BJ (cell line): ENCODE results near the gene MAP3K9. TPM values are rescaled to one million over a fixed set of nuclear protein-coding genes. Genes with fewer than 3 reads are reported as not detected.

ENCODE experiments used
- CTCF ChIA-PET: fragments of 350-600 bp; formaldehyde crosslinking; extraction: SDS; loops from one replicate; lab custom pipeline; 2021; ENCODE audit warnings: antibody characterized with exemption, inconsistent platforms; lab: Yijun Ruan, JAX
- POLR2A ChIA-PET: fragments of 300-600 bp; sonication (Branson Sonifier 250); formaldehyde crosslinking; extraction: SDS; loops from one replicate; lab custom pipeline; 2021; ENCODE audit warnings: antibody characterized with exemption; lab: Charles Lee
- DNase-seq: peaks from one replicate; pipeline ENCODE4 v3.0.0-alpha.2; 2011; ENCODE audit warnings: low read depth
- H3K27me3 ChIP-seq: 2 replicates; pipeline ENCODE4 v1.6.0; 2011; ENCODE audit warnings: low read length; ENCODE audit not compliant: control insufficient read depth, insufficient read depth
- H3K36me3 ChIP-seq: 2 replicates; pipeline ENCODE4 v1.5.1; 2011; ENCODE audit warnings: low read length; ENCODE audit not compliant: control insufficient read depth, insufficient read depth
- H3K4me3 ChIP-seq: 2 replicates; pipeline ENCODE4 v1.5.1; 2011; ENCODE audit warnings: low read depth, mild to moderate bottlenecking, control low read depth, low read length
- polyA plus RNA-seq: library from polyadenylated mRNA; depleted of rRNA; stranded (reverse); fragments of >200 nt; gene quantifications from 2 replicates; pipeline ENCODE4 v1.2.3, GENCODE V29; 2011
- TF ChIP-seq, protein P1 (sequence below): IDR thresholded peaks from 2 replicates; pipeline ENCODE4 v1.5.1; 2011; ENCODE audit warnings: low read depth, mild to moderate bottlenecking, control low read depth, inconsistent platforms, low read length, moderate library complexity; ENCODE audit not compliant: insufficient read depth

MAP3K9 gene
- polyA plus RNA-seq, 1 experiment: 0.45 TPM

- no peak overlapping the region for H3K4me3 ChIP-seq
- CTCF ChIA-PET: no interaction called here
- POLR2A ChIA-PET: no interaction called here
- TF ChIP-seq, protein P1, sequence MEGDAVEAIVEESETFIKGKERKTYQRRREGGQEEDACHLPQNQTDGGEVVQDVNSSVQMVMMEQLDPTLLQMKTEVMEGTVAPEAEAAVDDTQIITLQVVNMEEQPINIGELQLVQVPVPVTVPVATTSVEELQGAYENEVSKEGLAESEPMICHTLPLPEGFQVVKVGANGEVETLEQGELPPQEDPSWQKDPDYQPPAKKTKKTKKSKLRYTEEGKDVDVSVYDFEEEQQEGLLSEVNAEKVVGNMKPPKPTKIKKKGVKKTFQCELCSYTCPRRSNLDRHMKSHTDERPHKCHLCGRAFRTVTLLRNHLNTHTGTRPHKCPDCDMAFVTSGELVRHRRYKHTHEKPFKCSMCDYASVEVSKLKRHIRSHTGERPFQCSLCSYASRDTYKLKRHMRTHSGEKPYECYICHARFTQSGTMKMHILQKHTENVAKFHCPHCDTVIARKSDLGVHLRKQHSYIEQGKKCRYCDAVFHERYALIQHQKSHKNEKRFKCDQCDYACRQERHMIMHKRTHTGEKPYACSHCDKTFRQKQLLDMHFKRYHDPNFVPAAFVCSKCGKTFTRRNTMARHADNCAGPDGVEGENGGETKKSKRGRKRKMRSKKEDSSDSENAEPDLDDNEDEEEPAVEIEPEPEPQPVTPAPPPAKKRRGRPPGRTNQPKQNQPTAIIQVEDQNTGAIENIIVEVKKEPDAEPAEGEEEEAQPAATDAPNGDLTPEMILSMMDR: no peak
- H3K27me3 ChIP-seq: no peaks in the 10 kb centered on the region; the same call in none of the 2 replicates
- no peaks in the 10 kb centered on the region for H3K36me3 ChIP-seq
- DNase-seq: no peak
These were observed 113.3 kb downstream of the MAP3K9 start for GRCh38 chr14:70696026-70696425.

DNA sequence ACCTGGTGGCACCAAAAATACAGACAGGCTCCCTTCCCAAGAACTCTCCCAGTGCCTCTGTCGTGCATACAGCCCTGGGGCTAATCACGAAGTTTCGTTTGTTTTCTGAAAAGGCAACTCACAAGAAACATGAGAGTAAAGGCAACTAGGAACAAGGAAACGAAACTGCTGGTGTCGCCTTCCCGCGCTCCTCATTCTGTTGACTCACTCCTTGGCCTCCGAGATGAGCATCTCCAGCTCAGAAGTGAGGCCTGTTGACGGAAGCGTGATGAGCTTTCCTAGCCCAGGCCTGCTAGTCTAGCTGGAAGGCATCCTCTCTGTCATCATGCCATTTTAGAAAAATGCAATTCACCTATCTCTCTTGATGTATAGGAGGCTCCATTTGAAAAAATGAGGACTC, 117.1 kb downstream of the MAP3K9 start:
- TF ChIP-seq, protein P1: no peak
- Histone ChIP-seq H3K4me3 (no peak overlapping the region), H3K36me3 (no peaks in the 10 kb centered on the region), H3K27me3 (no peaks in the 10 kb centered on the region; the same call in 1 of the 2 replicates)
- ChIA-PET POLR2A (no interaction called here), CTCF (interaction anchor here (0.6 kb wide), 1 partner anchor 68 kb away, joined by 4 read pairs; no protein-coding TSS in a partner anchor)
- no peak for DNase-seq

DNA sequence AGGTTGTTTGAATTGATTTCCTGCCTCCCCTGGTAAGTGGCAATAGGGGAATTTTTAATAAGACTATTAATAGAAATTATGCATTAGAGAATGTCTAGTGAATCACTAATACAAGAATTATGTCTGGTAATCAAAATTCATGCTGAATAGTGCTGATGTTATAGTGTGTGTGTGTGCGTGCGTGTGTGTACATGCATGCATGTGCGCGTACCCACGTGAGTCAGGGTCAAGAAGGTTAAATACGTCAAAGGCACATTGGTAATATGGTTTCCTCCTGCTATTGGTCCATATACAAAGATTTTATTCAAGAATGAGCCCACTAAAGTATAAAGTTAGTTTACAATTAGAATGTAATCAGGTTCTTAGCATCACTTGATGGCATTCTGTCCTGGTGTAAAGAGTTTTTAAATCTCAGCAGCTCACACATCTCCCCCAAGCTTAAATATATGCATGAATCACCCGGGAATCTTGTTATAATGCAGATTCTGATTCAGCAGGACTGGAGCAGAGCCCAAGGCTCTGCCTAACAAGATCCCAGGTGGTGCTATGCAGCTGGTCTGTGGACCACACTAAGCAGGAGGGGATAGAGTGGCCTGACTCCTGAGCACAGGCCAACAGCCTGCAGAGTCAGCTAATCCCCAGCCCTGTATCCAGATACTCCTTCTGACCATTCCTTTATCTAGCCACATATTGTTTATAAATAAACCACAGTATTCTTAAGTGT, 123.7 kb downstream of the MAP3K9 start:
- no peak for DNase-seq
- ChIA-PET POLR2A (no interaction called here), CTCF (no interaction called here)
- no peaks in the 10 kb centered on the region for H3K27me3 ChIP-seq
- H3K36me3 ChIP-seq: no peaks in the 10 kb centered on the region
- TF ChIP-seq, protein P1: no peak
- H3K4me3 ChIP-seq: no peak overlapping the region

DNA sequence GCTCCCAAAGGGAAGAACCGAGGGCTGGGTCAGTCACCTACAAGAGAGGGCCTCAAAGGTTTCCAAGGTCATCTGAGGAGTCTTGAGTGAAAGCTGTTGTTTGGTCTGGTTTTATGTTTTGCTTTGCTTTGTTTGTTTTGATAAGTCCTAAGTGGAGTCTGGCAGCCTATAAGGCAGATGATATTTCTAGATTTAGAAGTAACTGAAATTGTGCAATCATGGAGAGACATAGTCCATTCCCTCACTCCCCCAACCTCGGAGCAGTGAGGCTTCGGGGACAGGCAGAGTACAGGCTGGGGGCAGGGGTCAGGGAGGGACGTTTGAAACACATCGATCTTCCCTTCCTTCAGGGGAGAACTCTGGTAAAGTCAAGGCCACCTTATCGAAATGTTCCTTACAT, 125.3 kb downstream of the MAP3K9 start:
- H3K27me3 ChIP-seq: no peaks in the 10 kb centered on the region
- POLR2A ChIA-PET: no interaction called here
- CTCF ChIA-PET: interaction anchor here (1.1 kb wide), 1 partner anchor 43 kb away, joined by 3 read pairs; no protein-coding TSS in a partner anchor
- TF ChIP-seq, protein P1: no peak
- no peak for DNase-seq
- H3K36me3 ChIP-seq: no peaks in the 10 kb centered on the region
- H3K4me3 ChIP-seq: no peak overlapping the region

GRCh38 chr14:70680748-70681147, 128.6 kb downstream of the MAP3K9 start:
- H3K36me3 ChIP-seq: no peaks in the 10 kb centered on the region
- H3K27me3 ChIP-seq: no peaks in the 10 kb centered on the region
- ChIA-PET CTCF (no interaction called here), POLR2A (no interaction called here)
- TF ChIP-seq, protein P1: no peak
- no peak overlapping the region for H3K4me3 ChIP-seq
- DNase-seq: no peak
